ENCODE measurements around the gene EDA.

GRCh38 chrX:70032792-70033191 lies 416.9 kb downstream of the EDA start:
- no peak for TF ChIP-seq POLR2A (IDR thresholded peaks at IDR 0.05)
- TF ChIP-seq CTCF (IDR thresholded peaks at IDR 0.05): no peak
